ENCODE data around the gene CDHR4. TPM values are rescaled to one million over a fixed set of nuclear protein-coding genes. Genes with fewer than 3 reads are reported as not detected.

Gene CDHR4, protein sequence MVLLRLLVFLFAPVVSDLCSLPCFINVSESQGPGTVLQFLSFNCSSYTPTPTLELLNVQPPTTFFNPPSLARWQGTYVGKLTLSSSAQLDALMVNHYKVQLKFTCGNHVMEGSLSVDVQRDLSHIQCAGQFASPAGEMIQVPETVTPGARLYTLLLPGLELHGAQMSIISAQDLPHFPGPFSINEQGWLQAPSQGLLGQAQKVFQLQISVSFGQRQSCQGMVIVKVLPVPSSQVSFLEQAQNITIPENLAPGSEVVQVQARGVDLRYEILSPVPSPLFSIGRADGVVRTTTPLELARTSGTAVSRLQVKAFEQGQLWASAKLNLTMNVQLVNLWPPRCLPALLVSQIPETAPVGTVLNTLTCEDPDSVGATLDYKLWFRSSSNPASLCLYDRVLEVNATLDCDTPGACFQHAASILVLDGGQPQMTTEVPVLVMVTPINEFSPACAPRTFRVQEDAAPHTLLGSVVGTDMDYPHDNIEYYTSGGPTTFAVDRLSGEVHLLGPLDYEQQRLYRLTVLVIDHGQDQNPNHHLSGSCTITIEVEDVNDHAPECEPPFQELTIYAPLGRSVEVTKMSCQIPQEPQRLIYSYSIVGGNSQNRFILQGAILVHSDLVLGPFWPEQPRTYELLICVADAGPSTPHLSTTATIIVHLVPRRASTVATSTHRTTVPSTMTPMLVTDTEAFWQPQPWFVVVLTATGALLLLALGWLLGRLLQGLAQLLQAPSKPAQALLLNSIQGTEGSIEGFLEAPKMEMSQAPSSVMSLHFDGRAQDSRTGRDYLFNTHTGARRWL
- under 1 TPM in 1 of 3 donors, not detected in 2; 0.30 TPM for total RNA-seq
- 0.16 TPM for total RNA-seq (2013)

DNA sequence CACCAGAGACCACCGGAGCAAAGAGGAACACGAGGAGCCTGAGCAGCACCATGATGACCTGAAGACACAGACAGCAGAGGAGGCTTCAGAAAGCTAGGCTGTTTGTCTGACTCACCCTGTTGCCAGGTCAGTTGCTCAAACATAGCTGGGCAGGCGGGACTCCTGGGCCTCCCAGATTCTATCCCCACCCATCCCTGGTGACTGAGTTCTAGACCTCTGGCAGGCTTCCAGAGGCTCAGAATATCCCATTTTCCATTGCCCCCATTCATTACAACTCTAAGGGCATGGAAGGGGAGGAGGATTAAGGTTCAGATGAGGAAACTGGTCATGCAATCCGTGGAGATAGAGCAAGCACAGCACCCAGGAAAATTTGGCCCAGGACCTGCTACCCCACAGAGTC is at the start of gene CDHR4:
CDHR4 (minus strand) TSS at position 113 of the 400 bp plus-strand sequence; CDS start at position 52, 61 bp downstream.
- H3K4me3 ChIP-seq (ENCODE audit: low read length) = no peak within 1 kb of the TSS
- no peak within 1 kb of the TSS for H3K27ac ChIP-seq (ENCODE audit: low read length)
- no peak within 1 kb of the TSS for H3K4me3 Mint-ChIP-seq
- no peaks in the 10 kb centered on the region for H3K36me3 Mint-ChIP-seq
- H3K9me3 Mint-ChIP-seq = no peaks in the 10 kb centered on the region
- intact Hi-C loops (cut with micrococcal nuclease) = loop anchor here (5.0 kb wide), 1 partner anchor 293 kb away; no protein-coding TSS in a partner anchor
- no peak for DNase-seq
- H3K27me3 Mint-ChIP-seq (ENCODE audit: low read depth in 2 of 2) = peaks cover 12 to 14% of the 10 kb centered on the region in 2 donors
- no peaks in the 10 kb centered on the region for H3K9me3 ChIP-seq (ENCODE audit: control insufficient read depth, insufficient read depth, low read length)
- H3K36me3 ChIP-seq (ENCODE audit: control insufficient read depth, insufficient read depth, low read length) = no peaks in the 10 kb centered on the region
- TF ChIP-seq, protein P1, sequence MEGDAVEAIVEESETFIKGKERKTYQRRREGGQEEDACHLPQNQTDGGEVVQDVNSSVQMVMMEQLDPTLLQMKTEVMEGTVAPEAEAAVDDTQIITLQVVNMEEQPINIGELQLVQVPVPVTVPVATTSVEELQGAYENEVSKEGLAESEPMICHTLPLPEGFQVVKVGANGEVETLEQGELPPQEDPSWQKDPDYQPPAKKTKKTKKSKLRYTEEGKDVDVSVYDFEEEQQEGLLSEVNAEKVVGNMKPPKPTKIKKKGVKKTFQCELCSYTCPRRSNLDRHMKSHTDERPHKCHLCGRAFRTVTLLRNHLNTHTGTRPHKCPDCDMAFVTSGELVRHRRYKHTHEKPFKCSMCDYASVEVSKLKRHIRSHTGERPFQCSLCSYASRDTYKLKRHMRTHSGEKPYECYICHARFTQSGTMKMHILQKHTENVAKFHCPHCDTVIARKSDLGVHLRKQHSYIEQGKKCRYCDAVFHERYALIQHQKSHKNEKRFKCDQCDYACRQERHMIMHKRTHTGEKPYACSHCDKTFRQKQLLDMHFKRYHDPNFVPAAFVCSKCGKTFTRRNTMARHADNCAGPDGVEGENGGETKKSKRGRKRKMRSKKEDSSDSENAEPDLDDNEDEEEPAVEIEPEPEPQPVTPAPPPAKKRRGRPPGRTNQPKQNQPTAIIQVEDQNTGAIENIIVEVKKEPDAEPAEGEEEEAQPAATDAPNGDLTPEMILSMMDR (IDR thresholded peaks at IDR 0.05) = no peak
- ATAC-seq = no peak
- 70% methylated on average over 4 of the region's 4 CpGs for WGBS (ENCODE audit: insufficient coverage)
- H3K27me3 ChIP-seq (ENCODE audit: control insufficient read depth, insufficient read depth, low read length) = no peaks in the 10 kb centered on the region
- H3K4me1 Mint-ChIP-seq = peaks cover 9 to 18% of the 10 kb centered on the region in 2 donors
- no peak within 1 kb of the TSS for H3K27ac Mint-ChIP-seq
- H3K4me1 ChIP-seq (ENCODE audit: control insufficient read depth, insufficient read depth, low read length) = peaks cover 23% of the 10 kb centered on the region

DNA sequence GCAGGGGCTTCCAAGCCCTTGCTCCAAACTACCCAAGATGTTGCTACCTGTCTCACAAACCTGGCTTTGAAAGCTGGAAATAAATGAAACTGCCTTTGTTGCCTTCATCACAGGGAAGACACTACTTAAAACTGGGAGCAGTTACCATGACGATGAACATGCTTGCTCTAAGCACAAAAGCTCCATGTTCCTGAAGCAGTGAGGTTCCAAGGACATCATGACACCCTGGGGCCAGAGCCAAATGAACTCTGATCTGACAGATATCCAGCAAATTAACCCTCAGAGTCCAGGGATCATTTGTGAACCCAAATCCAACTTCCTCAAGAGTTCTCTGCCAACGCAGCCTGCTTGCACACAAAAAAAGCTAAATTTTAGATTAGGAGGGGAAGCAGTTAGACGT is 46.0 kb upstream of the CDHR4 start:
- ATAC-seq (no peak), DNase-seq (no peak)
- H3K9me3 Mint-ChIP-seq = no peaks in the 10 kb centered on the region
- intact Hi-C loops (cut with micrococcal nuclease) = no loop called here
- H3K4me3 Mint-ChIP-seq = no peak overlapping the region
- Histone ChIP-seq H3K27ac (ENCODE audit: low read length) (no peak overlapping the region), H3K9me3 (ENCODE audit: control insufficient read depth, insufficient read depth, low read length) (no peaks in the 10 kb centered on the region), H3K4me1 (ENCODE audit: control insufficient read depth, insufficient read depth, low read length) (no peaks in the 10 kb centered on the region), H3K36me3 (ENCODE audit: control insufficient read depth, insufficient read depth, low read length) (no peaks in the 10 kb centered on the region), H3K27me3 (ENCODE audit: control insufficient read depth, insufficient read depth, low read length) (no peaks in the 10 kb centered on the region), H3K4me3 (ENCODE audit: low read length) (no peak overlapping the region)
- H3K36me3 Mint-ChIP-seq = no peaks in the 10 kb centered on the region
- no peaks in the 10 kb centered on the region for H3K4me1 Mint-ChIP-seq
- TF ChIP-seq, protein P1 (IDR thresholded peaks at IDR 0.05) = no peak
- H3K27me3 Mint-ChIP-seq (ENCODE audit: low read depth in 2 of 2) = no peaks in the 10 kb centered on the region
- 100% methylated on average over 3 of the region's 3 CpGs for WGBS (ENCODE audit: insufficient coverage)
- H3K27ac Mint-ChIP-seq = no peak overlapping the region

DNA sequence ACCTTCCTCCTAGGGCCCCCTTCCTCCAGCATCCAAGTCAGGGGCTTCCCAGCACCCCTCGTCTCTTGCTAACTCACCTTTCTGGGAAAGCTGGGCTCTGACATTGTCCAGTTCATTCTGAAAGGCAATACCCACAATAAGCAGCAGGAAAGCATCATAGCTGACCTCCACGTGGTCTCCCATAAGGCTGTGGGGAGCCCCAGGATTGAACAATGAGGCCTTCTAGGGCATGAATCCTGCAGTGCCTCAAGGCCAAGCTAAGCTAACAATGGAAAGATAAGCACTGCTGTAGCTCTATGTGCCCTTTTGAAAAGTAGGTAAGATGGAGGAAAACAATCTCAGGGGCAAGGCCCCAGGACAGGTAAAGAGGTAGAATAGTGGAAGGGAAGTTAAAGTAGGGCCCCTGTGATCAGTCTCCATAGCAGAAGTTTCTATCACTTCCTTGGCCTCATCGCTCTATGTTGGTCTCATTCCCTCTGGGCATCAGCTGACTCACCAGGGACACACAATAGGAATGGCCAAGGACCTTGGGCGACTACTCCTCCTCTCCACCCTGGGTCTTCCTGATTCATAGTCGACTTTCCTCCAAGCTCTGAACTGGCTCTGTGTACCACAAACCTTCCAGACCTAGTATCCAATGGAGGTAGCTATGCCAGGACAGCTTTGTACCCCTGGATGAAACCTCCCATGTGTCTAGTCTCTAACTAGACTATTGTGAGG is 45.0 kb upstream of the CDHR4 start:
- no peaks in the 10 kb centered on the region for H3K4me1 ChIP-seq (ENCODE audit: control insufficient read depth, insufficient read depth, low read length)
- Mint-ChIP-seq H3K9me3 (no peaks in the 10 kb centered on the region), H3K36me3 (no peaks in the 10 kb centered on the region), H3K4me1 (no peaks in the 10 kb centered on the region), H3K27ac (no peak overlapping the region), H3K27me3 (ENCODE audit: low read depth in 2 of 2) (no peaks in the 10 kb centered on the region), H3K4me3 (no peak overlapping the region)
- no peaks in the 10 kb centered on the region for H3K27me3 ChIP-seq (ENCODE audit: control insufficient read depth, insufficient read depth, low read length)
- 81% methylated on average over 5 of the region's 5 CpGs for WGBS (ENCODE audit: insufficient coverage)
- DNase-seq = no peak
- ATAC-seq = no peak
- H3K36me3 ChIP-seq (ENCODE audit: control insufficient read depth, insufficient read depth, low read length) = no peaks in the 10 kb centered on the region
- H3K4me3 ChIP-seq (ENCODE audit: low read length) = no peak overlapping the region
- H3K9me3 ChIP-seq (ENCODE audit: control insufficient read depth, insufficient read depth, low read length) = no peaks in the 10 kb centered on the region
- H3K27ac ChIP-seq (ENCODE audit: low read length) = no peak overlapping the region
- TF ChIP-seq, protein P1 (IDR thresholded peaks at IDR 0.05) = no peak
- intact Hi-C loops (cut with micrococcal nuclease) = no loop called here

All from natural killer cell (primary cell).